T-helper 2 cell treated with Interferon-gamma antibody and Interleukin-4, amounts not matched to agents 5 μg/mL and 100 μg/mL, for 36 hours (primary cell): Measurements from ENCODE around the gene BEAN1.
"Not testable (repeated sequence)": the region's sequence is repeated elsewhere in the genome, so short reads cannot be mapped to it uniquely, and the experiment has no call there.

Experiments
- DNase-seq: peaks from one replicate; pipeline ENCODE4 v3.0.0; 2021; ENCODE audit warnings: low spot score
- H3K27ac Mint-ChIP-seq: one replicate; pipeline ENCODE4 v1.8.0; 2021; ENCODE audit warnings: mild to moderate bottlenecking, mixed read lengths
- H3K27me3 Mint-ChIP-seq: one replicate; pipeline ENCODE4 v1.8.0; 2021; ENCODE audit warnings: low read depth, mixed read lengths
- H3K36me3 Mint-ChIP-seq: one replicate; pipeline ENCODE4 v1.8.0; 2021; ENCODE audit warnings: low read depth, mixed read lengths
- H3K4me1 Mint-ChIP-seq: one replicate; pipeline ENCODE4 v1.8.0; 2021; ENCODE audit warnings: low read depth, mixed read lengths
- H3K4me3 Mint-ChIP-seq: one replicate; pipeline ENCODE4 v1.8.0; 2022; ENCODE audit warnings: mild to moderate bottlenecking, moderate library complexity, mixed read lengths
- H3K9me3 Mint-ChIP-seq: one replicate; pipeline ENCODE4 v1.8.0; 2021; ENCODE audit warnings: mixed read lengths

The BEAN1 gene

GRCh38 chr16:66454751-66455150, 27.7 kb downstream of the BEAN1 start:
- no peak overlapping the region for H3K27ac Mint-ChIP-seq
- peaks cover 17% of the 10 kb centered on the region for H3K27me3 Mint-ChIP-seq
- no peak overlapping the region for H3K4me3 Mint-ChIP-seq
- DNase-seq = no peak
- no peaks in the 10 kb centered on the region for H3K9me3 Mint-ChIP-seq
- H3K36me3 Mint-ChIP-seq = no peaks in the 10 kb centered on the region
- H3K4me1 Mint-ChIP-seq = no peaks in the 10 kb centered on the region

GRCh38 chr16:66455970-66456369, 28.9 kb downstream of the BEAN1 start:
- DNase-seq = no peak
- no peaks in the 10 kb centered on the region for H3K36me3 Mint-ChIP-seq
- H3K27me3 Mint-ChIP-seq = peaks cover 29% of the 10 kb centered on the region
- no peaks in the 10 kb centered on the region for H3K4me1 Mint-ChIP-seq
- no peaks in the 10 kb centered on the region for H3K9me3 Mint-ChIP-seq
- H3K27ac Mint-ChIP-seq = no peak overlapping the region
- H3K4me3 Mint-ChIP-seq = no peak overlapping the region

GRCh38 chr16:66457888-66458287, 30.8 kb downstream of the BEAN1 start:
- no peaks in the 10 kb centered on the region for H3K9me3 Mint-ChIP-seq
- no peak overlapping the region for H3K4me3 Mint-ChIP-seq
- no peaks in the 10 kb centered on the region for H3K36me3 Mint-ChIP-seq
- no peaks in the 10 kb centered on the region for H3K4me1 Mint-ChIP-seq
- DNase-seq = no peak
- H3K27me3 Mint-ChIP-seq = peaks cover 42% of the 10 kb centered on the region
- no peak overlapping the region for H3K27ac Mint-ChIP-seq

GRCh38 chr16:66458292-66458691, 31.2 kb downstream of the BEAN1 start:
- no peak overlapping the region for H3K27ac Mint-ChIP-seq
- no peak for DNase-seq
- H3K9me3 Mint-ChIP-seq = no peaks in the 10 kb centered on the region
- H3K4me3 Mint-ChIP-seq = no peak overlapping the region
- H3K27me3 Mint-ChIP-seq = peaks cover 45% of the 10 kb centered on the region
- no peaks in the 10 kb centered on the region for H3K4me1 Mint-ChIP-seq
- no peaks in the 10 kb centered on the region for H3K36me3 Mint-ChIP-seq

GRCh38 chr16:66458853-66459252, 31.8 kb downstream of the BEAN1 start:
- Mint-ChIP-seq H3K4me1 (no peaks in the 10 kb centered on the region), H3K4me3 (no peak overlapping the region), H3K36me3 (no peaks in the 10 kb centered on the region), H3K27me3 (peaks cover 51% of the 10 kb centered on the region), H3K27ac (no peak overlapping the region), H3K9me3 (no peaks in the 10 kb centered on the region)
- DNase-seq = no peak

GRCh38 chr16:66459878-66460277, 32.8 kb downstream of the BEAN1 start:
- no peaks in the 10 kb centered on the region for H3K9me3 Mint-ChIP-seq
- H3K4me3 Mint-ChIP-seq = no peak overlapping the region
- H3K36me3 Mint-ChIP-seq = no peaks in the 10 kb centered on the region
- no peaks in the 10 kb centered on the region for H3K4me1 Mint-ChIP-seq
- H3K27ac Mint-ChIP-seq = no peak overlapping the region
- H3K27me3 Mint-ChIP-seq = peaks cover 55% of the 10 kb centered on the region
- no peak for DNase-seq

- Mint-ChIP-seq H3K27ac (no peak overlapping the region), H3K9me3 (no peaks in the 10 kb centered on the region), H3K27me3 (peaks cover 56% of the 10 kb centered on the region), H3K4me3 (no peak overlapping the region), H3K36me3 (no peaks in the 10 kb centered on the region), H3K4me1 (no peaks in the 10 kb centered on the region)
- DNase-seq = no peak
Measured at GRCh38 chr16:66460703-66461102, 33.6 kb downstream of the BEAN1 start.

- Mint-ChIP-seq H3K9me3 (no peaks in the 10 kb centered on the region), H3K27me3 (peaks cover 57% of the 10 kb centered on the region), H3K27ac (no peak overlapping the region), H3K36me3 (no peaks in the 10 kb centered on the region), H3K4me1 (no peaks in the 10 kb centered on the region), H3K4me3 (no peak overlapping the region)
- DNase-seq = no peak
Measured at GRCh38 chr16:66462912-66463311, 35.8 kb downstream of the BEAN1 start.

GRCh38 chr16:66465946-66466345, 38.9 kb downstream of the BEAN1 start:
- H3K36me3 Mint-ChIP-seq, H3K4me3 Mint-ChIP-seq, H3K4me1 Mint-ChIP-seq, H3K27ac Mint-ChIP-seq, H3K9me3 Mint-ChIP-seq, DNase-seq: not testable (repeated sequence)
- H3K27me3 Mint-ChIP-seq = peaks cover 39% of the 10 kb centered on the region

- not testable (repeated sequence) for H3K4me1 Mint-ChIP-seq, H3K9me3 Mint-ChIP-seq, H3K27ac Mint-ChIP-seq, H3K36me3 Mint-ChIP-seq, H3K4me3 Mint-ChIP-seq, DNase-seq
- H3K27me3 Mint-ChIP-seq = peaks cover 37% of the 10 kb centered on the region
Measured at GRCh38 chr16:66466636-66467035, 39.5 kb downstream of the BEAN1 start.

- Mint-ChIP-seq H3K36me3 (no peaks in the 10 kb centered on the region), H3K27me3 (peaks cover 28% of the 10 kb centered on the region), H3K4me1 (no peaks in the 10 kb centered on the region), H3K27ac (no peak overlapping the region), H3K9me3 (no peaks in the 10 kb centered on the region), H3K4me3 (no peak overlapping the region)
- no peak for DNase-seq
Measured at GRCh38 chr16:66467611-66468010, 40.5 kb downstream of the BEAN1 start.

- no peaks in the 10 kb centered on the region for H3K9me3 Mint-ChIP-seq
Measured at GRCh38 chr16:66468321-66468965, 41.3 kb downstream of the BEAN1 start.

GRCh38 chr16:66469291-66469946, 42.3 kb downstream of the BEAN1 start:
- Mint-ChIP-seq H3K4me3 (no peak overlapping the region), H3K27me3 (peaks cover 15% of the 10 kb centered on the region), H3K27ac (no peak overlapping the region), H3K9me3 (no peaks in the 10 kb centered on the region), H3K36me3 (no peaks in the 10 kb centered on the region), H3K4me1 (peaks cover 6% of the 10 kb centered on the region)
- DNase-seq = no peak

More at GRCh38 chr16:66468321-66468965, 41.3 kb downstream of the BEAN1 start:
- no peaks in the 10 kb centered on the region for H3K4me1 Mint-ChIP-seq
- H3K36me3 Mint-ChIP-seq = no peaks in the 10 kb centered on the region
- H3K27me3 Mint-ChIP-seq = peaks cover 21% of the 10 kb centered on the region
- no peak for DNase-seq
- H3K27ac Mint-ChIP-seq = no peak overlapping the region
- H3K4me3 Mint-ChIP-seq = no peak overlapping the region

- Mint-ChIP-seq H3K27ac (no peak overlapping the region), H3K36me3 (no peaks in the 10 kb centered on the region), H3K9me3 (no peaks in the 10 kb centered on the region), H3K4me1 (peaks cover 12% of the 10 kb centered on the region), H3K27me3 (peaks cover 12% of the 10 kb centered on the region), H3K4me3 (no peak overlapping the region)
- no peak for DNase-seq
Measured at GRCh38 chr16:66469947-66470546, 43.0 kb downstream of the BEAN1 start.
